Measurements from ENCODE around the gene ZGRF1. TPM values are rescaled to one million over a fixed set of nuclear protein-coding genes. Genes with fewer than 3 reads are reported as not detected.

Gene ZGRF1
- total RNA-seq, 4 donors from 2014 or later: 2.5 to 9.4 (median 6.5) TPM

- H3K4me3 ChIP-seq: no peak overlapping the region
- 88 to 98% methylated on average over 1 of the region's 1 CpG for WGBS, 2 donors
Observed at GRCh38 chr4:112594993-112595392, 41.7 kb downstream of the ZGRF1 start.

GRCh38 chr4:112593438-112594133 is 43.1 kb downstream of the ZGRF1 start:
- no peaks in the 10 kb centered on the region for H3K27me3 ChIP-seq
- 96% methylated on average over 5 of the region's 5 CpGs for WGBS, 2 donors
- H3K4me3 ChIP-seq: no peak overlapping the region

More at GRCh38 chr4:112594993-112595392, 41.7 kb downstream of the ZGRF1 start:
- Histone ChIP-seq H3K36me3 (peaks cover 0 to 11% (median 0%) of the 10 kb centered on the region in 3 donors), H3K27ac (no peak overlapping the region), H3K9me3 (peaks cover 0 to 8% (median 0%) of the 10 kb centered on the region in 4 donors), H3K4me1 (no peaks in the 10 kb centered on the region), H3K27me3 (no peaks in the 10 kb centered on the region)
- no peak for DNase-seq (ENCODE audit: low spot score in 2 of 2)
- TF ChIP-seq CTCF (IDR thresholded peaks at IDR 0.05): no peak
- TF ChIP-seq EP300 (IDR thresholded peaks at IDR 0.05): no peak
- TF ChIP-seq POLR2A (IDR thresholded peaks at IDR 0.05): no peak

GRCh38 chr4:112592717-112593116 is 44.0 kb downstream of the ZGRF1 start:
- Histone ChIP-seq H3K36me3 (peaks cover 0 to 16% (median 0%) of the 10 kb centered on the region in 3 donors), H3K9me3 (peaks cover 0 to 8% (median 0%) of the 10 kb centered on the region in 4 donors), H3K27ac (no peak overlapping the region), H3K4me3 (no peak overlapping the region), H3K4me1 (no peaks in the 10 kb centered on the region), H3K27me3 (no peaks in the 10 kb centered on the region)
- TF ChIP-seq POLR2A (IDR thresholded peaks at IDR 0.05): no peak
- TF ChIP-seq EP300 (IDR thresholded peaks at IDR 0.05): no peak
- TF ChIP-seq CTCF (IDR thresholded peaks at IDR 0.05): no peak
- no peak for DNase-seq (ENCODE audit: low spot score in 2 of 2)

More at GRCh38 chr4:112593438-112594133, 43.1 kb downstream of the ZGRF1 start:
- Histone ChIP-seq H3K9me3 (peaks cover 0 to 8% (median 0%) of the 10 kb centered on the region in 4 donors), H3K27ac (no peak overlapping the region), H3K4me1 (no peaks in the 10 kb centered on the region), H3K36me3 (peaks cover 0 to 16% (median 0%) of the 10 kb centered on the region in 3 donors)
- no peak for DNase-seq (ENCODE audit: low spot score in 2 of 2)
- TF ChIP-seq POLR2A (IDR thresholded peaks at IDR 0.05) (no peak), EP300 (IDR thresholded peaks at IDR 0.05) (no peak), CTCF (IDR thresholded peaks at IDR 0.05) (no peak)

- peaks cover 0 to 8% (median 0%) of the 10 kb centered on the region in 4 donors for H3K9me3 ChIP-seq
- no peak for DNase-seq (ENCODE audit: low spot score in 2 of 2)
- H3K36me3 ChIP-seq: peaks cover 0 to 16% (median 0%) of the 10 kb centered on the region in 3 donors
- TF ChIP-seq POLR2A (IDR thresholded peaks at IDR 0.05) (no peak), CTCF (IDR thresholded peaks at IDR 0.05) (no peak)
- 83 to 86% methylated on average over 1 of the region's 1 CpG for WGBS, 2 donors
- no peaks in the 10 kb centered on the region for H3K4me1 ChIP-seq
- no peaks in the 10 kb centered on the region for H3K27me3 ChIP-seq
- H3K4me3 ChIP-seq: no peak overlapping the region
- no peak overlapping the region for H3K27ac ChIP-seq
Observed at GRCh38 chr4:112591593-112591992, 45.1 kb downstream of the ZGRF1 start.

GRCh38 chr4:112589206-112589605 is 47.5 kb downstream of the ZGRF1 start:
- no peak overlapping the region for H3K27ac ChIP-seq
- H3K36me3 ChIP-seq: peaks cover 0 to 20% (median 0%) of the 10 kb centered on the region in 3 donors
- TF ChIP-seq POLR2A (IDR thresholded peaks at IDR 0.05) (no peak), EP300 (IDR thresholded peaks at IDR 0.05) (no peak), CTCF (IDR thresholded peaks at IDR 0.05) (no peak)
- no peaks in the 10 kb centered on the region for H3K4me1 ChIP-seq
- DNase-seq (ENCODE audit: low spot score in 2 of 2): no peak
- H3K9me3 ChIP-seq: peaks cover 0 to 8% (median 0%) of the 10 kb centered on the region in 4 donors
- no peak overlapping the region for H3K4me3 ChIP-seq
- no peaks in the 10 kb centered on the region for H3K27me3 ChIP-seq

Measured in tibial nerve (tissue), 4 donors.